AML-193 (cell line): ENCODE data around the gene JAZF1.
A peak's percentile ranks its signal among the peaks of the same experiment; 100 is the strongest.

Experiments used
- DNase-seq, 2 experiments: peaks; one replicate each; lab custom pipeline; 2025; lab: John Stamatoyannopoulos, UW

The JAZF1 gene

DNA sequence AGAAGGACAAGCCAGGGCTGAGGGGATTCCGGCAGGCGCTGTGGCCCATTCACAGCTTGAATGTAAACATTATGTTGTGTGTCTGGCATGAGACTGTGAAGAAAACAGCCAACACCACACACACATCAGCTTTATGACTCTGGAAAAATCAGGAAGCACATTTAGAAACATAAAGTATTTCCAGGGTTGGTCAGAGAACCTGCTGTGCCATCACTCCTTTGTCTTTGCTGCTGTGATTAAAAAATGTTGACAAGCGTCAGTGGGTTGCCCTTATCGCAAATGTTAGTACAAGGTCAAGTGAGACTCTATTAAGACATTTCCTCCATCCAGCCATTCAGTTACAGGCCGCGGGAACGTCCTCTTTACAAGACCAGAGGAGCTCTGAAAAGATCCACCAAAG is 345.2 kb downstream of the JAZF1 start:
- no peak for DNase-seq

DNA sequence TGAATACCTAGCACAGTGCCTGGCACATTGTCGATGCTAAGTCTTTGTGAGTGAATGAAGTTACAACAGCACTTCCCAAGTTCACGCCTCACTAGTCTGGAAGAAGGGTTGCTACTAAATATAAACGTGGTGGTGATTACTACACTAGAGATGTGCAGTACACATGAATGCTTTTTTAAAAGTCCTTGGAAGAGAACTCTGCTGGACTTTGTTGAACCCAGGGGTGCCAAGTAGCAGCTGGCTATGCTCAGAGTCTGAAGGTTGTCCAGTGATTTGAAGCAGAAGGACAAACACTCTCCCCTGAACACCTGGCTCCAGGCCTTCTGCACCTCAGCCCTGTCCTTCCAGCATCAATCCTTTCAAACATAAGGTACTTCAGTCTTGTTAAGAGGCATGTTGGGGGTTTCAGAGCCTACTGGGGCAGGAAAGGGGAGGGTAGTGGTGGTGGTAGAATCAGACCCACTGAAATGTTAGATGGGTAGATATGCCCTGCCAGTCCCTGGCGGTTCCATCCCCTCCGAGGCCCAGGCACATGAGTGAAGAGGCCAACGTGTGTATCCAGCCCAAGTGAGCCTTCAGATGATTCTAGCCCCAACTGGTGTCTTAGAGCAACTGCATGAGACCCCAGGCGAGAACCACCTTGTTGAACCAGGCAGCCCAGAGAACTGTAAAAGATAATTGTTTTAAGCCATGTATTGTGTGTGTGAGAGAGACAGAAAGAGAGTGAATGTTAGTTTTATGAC is 346.2 kb downstream of the JAZF1 start:
- DNase-seq, result no peak

- DNase-seq, result no peak
Measured at GRCh38 chr7:27826357-27826756, 354.2 kb downstream of the JAZF1 start.

DNA sequence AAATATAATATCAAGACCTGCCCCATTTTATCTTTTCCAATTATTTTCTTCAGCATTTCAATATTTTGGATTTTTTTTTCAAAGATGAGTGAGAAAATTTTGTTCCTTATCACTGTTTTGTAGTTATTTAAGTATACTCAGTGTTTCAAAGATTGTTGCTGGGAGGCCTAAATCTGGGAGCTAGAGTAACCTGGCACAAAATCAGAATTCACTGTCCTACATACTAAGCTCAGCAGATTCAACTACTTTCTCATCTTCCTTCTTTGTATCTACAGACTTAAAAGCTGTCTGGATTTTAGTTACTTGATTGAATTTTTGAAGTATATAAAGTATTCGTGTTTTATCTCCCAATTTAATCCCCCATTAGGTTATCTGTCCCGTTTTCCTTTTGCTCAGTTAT is 354.7 kb downstream of the JAZF1 start:
- no peak for DNase-seq

GRCh38 chr7:27822245-27822644 is 358.4 kb downstream of the JAZF1 start:
- no peak for DNase-seq

- DNase-seq, result no peak
Measured at GRCh38 chr7:27812706-27813105, 367.9 kb downstream of the JAZF1 start.

DNA sequence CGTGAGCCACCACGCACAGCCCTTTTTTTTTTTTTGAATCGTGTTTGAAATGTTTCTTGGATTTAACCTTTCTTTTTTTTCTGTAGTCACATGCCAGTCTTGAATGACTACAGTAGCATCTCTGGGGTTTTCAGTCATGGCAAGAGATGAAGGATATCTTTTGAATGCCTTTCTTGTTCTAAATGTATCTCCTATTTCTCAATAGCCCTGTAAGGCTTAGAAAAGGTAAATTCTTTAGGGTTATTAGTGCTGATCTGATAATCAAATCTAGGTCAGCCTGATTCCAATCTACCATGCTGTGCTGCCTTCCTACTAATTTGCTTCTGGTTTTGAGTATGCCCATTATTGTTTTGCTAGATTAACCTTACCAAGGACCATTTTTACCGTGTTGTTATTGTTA is 370.4 kb downstream of the JAZF1 start:
- DNase-seq, result no peak

DNA sequence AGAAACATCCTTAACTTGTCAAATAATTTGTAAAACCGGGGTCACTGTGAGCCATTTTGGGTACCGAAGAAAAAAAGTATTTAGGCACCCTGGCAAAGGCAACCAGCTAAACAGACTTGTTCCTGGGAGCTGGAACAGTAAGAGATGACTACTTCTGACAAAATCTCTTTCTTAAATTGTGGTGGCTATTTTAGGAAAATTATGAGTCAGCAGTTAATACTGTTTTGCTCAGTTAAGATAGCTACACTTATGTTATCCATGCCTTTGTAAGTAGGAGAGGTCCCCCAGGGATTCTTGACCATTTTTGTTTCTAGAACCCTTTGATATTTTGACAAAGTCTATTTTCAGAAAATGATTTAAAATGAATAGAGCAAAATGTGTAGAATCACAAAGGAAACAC is 372.0 kb downstream of the JAZF1 start:
- DNase-seq, result no peak

DNA sequence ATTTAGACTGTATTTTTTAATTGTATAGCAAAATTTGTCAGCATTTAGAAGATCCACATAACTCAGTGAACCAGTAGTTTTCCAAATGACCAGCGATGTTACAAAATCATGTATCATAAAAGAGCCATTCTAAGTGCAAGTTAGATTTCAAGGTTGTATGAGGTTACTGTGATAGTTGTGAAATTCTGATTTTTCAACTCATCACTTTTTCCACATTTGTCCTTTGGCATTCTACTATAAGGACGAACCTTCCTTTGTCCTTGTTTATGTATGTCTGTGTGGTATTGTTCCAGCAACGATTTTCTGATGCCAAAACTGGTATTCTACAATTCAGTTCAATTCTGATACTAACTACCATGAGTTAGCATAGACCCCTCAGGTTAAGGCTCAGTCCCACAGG is 376.5 kb downstream of the JAZF1 start:
- no peak for DNase-seq

DNA sequence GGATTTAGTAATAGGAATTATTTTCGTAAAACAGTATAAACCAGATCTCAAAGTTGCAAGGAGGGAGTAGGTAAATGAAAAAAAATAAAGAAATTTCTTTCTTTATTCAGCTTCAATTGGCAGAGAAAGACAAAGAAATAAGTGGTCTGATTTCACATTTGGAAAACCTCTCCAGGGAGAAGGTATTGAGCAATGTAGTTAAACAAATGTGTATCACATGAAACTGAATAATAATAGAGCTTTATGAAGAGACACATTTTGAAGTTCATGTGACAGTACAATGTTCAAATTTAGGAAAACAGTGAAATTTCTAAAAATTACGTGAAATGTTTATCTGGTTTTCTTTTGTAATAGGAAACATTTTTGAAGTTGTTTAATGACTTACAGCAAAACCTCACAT is 377.6 kb downstream of the JAZF1 start:
- DNase-seq, result no peak

DNA sequence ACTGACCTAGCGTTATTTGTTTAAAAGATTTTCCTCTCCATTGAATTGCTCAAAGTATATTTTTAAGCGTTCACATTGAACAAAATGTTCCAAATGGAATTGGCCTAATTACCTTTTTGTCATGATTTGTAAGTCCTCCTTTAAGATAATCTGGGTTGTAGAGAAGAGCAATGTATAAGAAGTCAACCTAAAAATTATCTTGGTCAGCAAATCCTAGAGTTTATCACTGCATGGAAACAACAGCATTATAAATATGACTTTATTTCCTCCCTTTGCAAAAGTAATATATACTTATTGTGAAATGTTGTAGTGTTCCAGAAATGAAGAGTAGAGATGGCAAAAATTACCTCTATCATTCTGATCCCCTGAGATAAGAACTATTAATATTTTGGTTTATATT is 381.4 kb downstream of the JAZF1 start:
- no peak for DNase-seq

DNA sequence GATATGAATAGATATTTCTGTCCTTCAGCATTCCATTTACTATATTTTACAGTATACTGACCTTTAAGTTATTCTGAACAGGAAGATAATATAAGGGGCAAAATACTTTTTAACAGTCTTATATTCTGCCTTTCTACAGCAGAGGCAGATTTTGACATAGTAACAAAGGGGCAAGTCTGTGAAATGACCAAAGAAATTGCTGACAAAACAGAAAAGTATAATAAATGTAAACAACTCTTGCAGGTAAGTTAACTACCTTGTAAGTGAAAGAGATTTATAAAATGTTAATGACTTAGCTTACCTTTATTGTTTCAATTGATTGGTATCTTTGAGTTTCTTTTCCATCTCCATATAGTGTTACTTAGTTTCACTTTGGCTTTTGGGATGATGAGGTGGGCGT is 384.6 kb downstream of the JAZF1 start:
- DNase-seq, result no peak

- no peak for DNase-seq
Measured at GRCh38 chr7:27793780-27794179, 386.8 kb downstream of the JAZF1 start.

DNA sequence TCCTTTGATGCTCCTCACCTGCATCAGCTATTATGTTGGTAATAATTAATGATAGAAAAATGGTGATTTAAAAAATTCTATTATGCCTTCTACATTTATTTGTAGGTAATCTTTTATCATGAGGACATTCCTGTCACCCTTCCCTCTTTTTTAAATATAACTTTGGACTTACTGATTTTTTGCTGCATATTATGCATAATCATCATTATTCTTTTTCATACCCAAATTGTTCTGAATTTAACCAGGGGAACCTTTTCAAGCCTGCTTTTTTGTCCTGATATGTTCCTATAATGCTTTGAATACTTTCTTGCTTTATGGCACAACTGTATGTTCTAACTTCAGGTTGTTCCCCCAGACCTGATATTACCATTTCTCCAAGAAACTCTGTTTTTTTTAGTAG is 392.2 kb downstream of the JAZF1 start:
- no peak for DNase-seq

GRCh38 chr7:27784399-27785053 is 396.1 kb downstream of the JAZF1 start:
- DNase-seq, result peak; percentile 50 to 65

GRCh38 chr7:27782849-27783248 is 397.7 kb downstream of the JAZF1 start:
- no peak for DNase-seq

DNA sequence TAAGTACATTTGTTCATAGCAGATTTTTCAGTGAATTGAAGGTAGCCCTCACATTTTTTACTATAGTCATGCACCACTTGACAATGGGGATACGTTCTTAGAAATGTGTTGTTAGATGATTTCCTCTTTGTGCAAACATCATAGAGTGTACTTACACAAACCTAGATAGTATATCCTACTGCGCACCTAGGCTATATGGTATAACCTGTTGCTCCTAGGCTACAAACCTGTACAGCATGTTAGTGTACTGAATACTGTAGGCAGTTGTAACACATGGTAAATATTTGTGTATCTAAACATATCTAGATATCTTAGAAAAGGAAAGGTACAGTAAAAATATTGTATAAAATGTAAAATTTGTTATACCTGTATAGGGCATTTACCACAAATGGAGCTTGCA is 399.4 kb downstream of the JAZF1 start:
- DNase-seq, result no peak
